GM19351 (cell line): ENCODE data around the gene APBA1.

ENCODE experiments used
- ATAC-seq: cut with Tn5 transposase; IDR thresholded peaks from one replicate; pipeline ENCODE4 v1.9.1; 2021; ENCODE audit warnings: mild to moderate bottlenecking, moderate library complexity; ENCODE audit not compliant: unreplicated experiment

APBA1 gene

GRCh38 chr9:69658987-69659675 is 13.0 kb downstream of the APBA1 start:
- ATAC-seq = no peak

DNA sequence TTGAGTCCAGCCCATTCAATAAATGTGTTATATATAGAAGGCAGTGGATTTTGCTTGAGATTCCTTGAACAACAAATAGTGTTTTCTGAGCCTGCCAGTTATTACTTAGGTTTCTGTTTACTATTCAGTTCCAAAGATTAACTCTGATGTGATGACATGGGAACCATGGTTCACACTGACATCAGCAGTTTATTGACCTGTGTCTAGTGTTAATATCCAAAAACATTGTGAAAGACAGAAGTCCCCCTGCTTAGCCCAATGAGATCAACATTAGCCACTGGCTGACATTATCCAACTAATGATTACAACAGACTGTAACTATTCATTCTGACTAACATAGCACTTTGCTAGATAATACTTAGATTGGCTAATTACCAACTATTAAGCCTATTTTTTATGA is 14.9 kb downstream of the APBA1 start:
- no peak for ATAC-seq

GRCh38 chr9:69655065-69655464 is 17.1 kb downstream of the APBA1 start:
- ATAC-seq = no peak

- ATAC-seq = no peak
Measured at GRCh38 chr9:69653261-69653660, 18.9 kb downstream of the APBA1 start.

DNA sequence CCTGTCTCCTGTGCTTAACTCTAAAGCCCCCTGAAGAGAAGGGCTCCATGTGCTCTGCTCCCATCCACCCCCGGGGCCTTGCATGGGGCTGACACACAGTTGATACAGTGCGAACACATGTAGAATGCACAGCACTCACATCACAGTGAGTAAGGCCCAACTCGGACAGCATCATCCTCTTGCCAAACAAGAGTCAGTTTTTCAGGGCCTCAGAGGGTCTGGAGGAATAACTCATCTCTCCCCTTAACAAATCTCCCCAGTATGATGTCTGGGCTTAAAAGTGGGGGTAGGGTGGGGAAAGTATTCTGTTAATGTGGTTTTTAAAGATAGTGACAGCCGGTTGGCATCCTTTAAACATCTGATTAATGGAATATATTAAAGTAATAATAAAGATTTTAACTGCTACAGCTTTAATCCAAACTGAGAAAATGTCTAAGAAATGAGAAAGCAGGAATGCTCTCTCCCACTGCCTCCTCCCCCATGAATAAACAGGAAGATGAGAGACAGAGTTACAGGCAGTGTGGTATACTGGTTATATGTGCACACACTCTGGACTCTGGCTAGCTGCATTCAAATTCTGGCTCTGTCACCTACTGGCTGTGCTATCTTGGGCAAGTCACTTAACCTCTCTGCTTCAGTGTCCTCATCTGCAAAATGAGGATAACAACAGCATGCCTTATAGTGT is 22.5 kb downstream of the APBA1 start:
- no peak for ATAC-seq

- no peak for ATAC-seq
Measured at GRCh38 chr9:69647804-69648203, 24.4 kb downstream of the APBA1 start.

DNA sequence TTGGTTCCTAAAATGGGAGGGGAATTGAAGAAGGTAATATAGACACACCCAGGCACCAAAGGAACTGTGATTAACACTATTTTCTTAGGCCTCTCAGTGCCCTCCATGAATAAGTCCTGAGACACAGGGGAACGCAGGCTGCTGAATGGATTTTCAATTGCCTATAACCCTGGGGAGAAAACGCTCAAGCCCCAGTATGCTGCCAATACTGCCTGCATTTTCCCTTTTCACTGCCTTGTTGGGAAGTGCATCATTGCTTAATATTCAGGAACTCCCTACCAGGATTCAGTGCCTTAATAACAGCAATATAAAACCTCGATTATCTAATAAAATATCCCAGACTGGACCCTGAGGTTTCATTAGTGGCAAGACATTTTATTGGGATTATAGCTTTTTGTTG is 25.4 kb downstream of the APBA1 start:
- ATAC-seq = no peak

- no peak for ATAC-seq
Measured at GRCh38 chr9:69645488-69645887, 26.7 kb downstream of the APBA1 start.

GRCh38 chr9:69643098-69643497 is 29.1 kb downstream of the APBA1 start:
- no peak for ATAC-seq

DNA sequence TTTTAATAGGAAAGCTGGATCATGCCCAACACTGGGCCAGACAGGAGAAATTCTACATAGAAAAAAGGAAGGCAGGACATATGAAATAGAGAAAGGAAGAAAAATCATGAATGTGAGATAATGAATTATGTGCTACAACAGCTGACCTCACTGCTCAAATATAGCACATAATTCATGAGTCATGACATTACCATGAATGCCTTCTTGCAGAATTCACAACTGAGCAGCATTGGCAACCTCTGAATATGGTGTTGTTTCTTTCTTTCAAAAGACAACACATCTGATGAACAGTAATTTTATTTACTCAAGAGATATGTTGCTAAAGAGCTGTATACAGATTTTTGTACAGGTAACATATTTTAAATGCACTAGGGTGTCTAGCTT is 34.4 kb downstream of the APBA1 start:
- no peak for ATAC-seq

- ATAC-seq = no peak
Measured at GRCh38 chr9:69637193-69637816, 34.9 kb downstream of the APBA1 start.

GRCh38 chr9:69633716-69634115 is 38.5 kb downstream of the APBA1 start:
- ATAC-seq = no peak

GRCh38 chr9:69632768-69633167 is 39.4 kb downstream of the APBA1 start:
- no peak for ATAC-seq

- ATAC-seq = no peak
Measured at GRCh38 chr9:69627281-69627680, 44.9 kb downstream of the APBA1 start.

GRCh38 chr9:69623276-69623675 is 48.9 kb downstream of the APBA1 start:
- no peak for ATAC-seq

DNA sequence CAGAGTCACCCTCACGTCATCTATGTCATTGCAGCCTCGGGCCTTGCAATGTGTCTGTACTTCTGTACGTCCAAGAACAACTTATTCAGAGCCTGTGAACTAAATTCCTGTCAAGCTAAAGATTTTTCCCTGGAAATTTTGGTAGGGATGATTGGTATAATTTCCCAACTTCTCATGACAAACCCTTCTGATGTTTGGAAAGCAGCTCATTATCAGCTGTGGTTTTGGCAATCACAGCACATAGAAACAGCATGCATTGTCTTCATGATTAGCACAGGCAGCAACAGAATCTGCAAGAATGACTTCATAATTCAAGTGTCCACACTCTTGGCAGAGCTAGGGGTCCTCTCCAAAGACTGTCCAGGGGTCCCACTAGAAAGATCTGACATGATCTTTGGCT is 49.5 kb downstream of the APBA1 start:
- ATAC-seq = no peak

DNA sequence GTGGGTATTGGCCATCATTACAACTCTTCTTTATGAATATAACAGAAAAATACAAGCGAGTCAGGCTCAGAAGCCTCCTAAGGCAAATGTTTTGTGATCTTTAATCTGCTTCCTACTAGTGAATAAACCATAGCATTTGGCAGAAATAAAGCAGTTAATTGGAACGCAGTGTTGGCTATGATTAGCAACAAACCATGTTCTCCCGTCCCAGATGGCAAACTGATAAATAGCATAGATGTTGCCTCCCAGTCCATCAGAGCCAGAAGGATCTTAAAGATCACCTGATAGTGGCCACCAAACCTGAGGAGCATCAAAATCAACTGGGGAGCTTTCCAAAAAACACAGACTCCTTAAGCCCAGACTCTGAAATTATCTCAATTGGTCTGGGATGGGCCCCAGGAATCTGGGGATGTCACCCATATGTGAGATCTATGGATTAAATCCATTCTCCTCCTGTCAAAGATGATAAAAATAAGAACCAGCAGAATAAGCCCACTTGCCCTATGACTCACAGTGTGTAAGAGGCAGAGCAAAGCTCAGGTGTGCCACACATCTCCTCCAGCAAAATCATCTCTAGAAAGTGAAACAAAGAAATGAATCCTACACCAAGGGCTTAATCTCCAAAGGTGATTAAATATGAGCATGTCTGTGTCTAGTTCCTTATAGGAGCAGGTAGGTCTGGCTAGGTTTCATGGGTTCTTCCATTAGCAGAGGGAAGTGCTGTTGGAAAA is 50.3 kb downstream of the APBA1 start:
- ATAC-seq = no peak

- ATAC-seq = no peak
Measured at GRCh38 chr9:69620731-69621130, 51.4 kb downstream of the APBA1 start.

GRCh38 chr9:69619233-69619632 is 52.9 kb downstream of the APBA1 start:
- ATAC-seq = no peak

GRCh38 chr9:69617006-69617405 is 55.2 kb downstream of the APBA1 start:
- no peak for ATAC-seq

DNA sequence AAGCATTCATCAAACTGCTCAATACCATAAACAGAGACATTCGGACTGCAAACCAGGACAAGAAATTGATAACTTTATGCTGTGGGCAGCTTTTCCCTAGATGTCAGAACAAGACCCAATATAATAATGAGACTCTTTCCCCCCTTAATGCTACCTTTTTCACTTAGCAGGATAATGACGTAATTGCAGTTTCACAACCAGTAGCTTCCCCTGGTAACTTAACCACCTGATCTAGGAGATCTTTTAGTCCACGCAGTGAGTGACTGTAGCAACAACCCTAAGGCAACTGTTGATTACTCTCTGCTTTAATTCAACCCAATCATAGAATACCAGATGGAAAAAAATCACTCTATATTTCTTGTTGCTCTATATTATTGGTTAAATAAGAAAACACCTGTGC is 56.3 kb downstream of the APBA1 start:
- no peak for ATAC-seq

- no peak for ATAC-seq
Measured at GRCh38 chr9:69611221-69611620, 61.0 kb downstream of the APBA1 start.
